ENCODE data around the gene PHOX2B.
"Not testable (repeated sequence)": the region's sequence is repeated elsewhere in the genome, so short reads cannot be mapped to it uniquely, and the experiment has no call there.

The PHOX2B gene

DNA sequence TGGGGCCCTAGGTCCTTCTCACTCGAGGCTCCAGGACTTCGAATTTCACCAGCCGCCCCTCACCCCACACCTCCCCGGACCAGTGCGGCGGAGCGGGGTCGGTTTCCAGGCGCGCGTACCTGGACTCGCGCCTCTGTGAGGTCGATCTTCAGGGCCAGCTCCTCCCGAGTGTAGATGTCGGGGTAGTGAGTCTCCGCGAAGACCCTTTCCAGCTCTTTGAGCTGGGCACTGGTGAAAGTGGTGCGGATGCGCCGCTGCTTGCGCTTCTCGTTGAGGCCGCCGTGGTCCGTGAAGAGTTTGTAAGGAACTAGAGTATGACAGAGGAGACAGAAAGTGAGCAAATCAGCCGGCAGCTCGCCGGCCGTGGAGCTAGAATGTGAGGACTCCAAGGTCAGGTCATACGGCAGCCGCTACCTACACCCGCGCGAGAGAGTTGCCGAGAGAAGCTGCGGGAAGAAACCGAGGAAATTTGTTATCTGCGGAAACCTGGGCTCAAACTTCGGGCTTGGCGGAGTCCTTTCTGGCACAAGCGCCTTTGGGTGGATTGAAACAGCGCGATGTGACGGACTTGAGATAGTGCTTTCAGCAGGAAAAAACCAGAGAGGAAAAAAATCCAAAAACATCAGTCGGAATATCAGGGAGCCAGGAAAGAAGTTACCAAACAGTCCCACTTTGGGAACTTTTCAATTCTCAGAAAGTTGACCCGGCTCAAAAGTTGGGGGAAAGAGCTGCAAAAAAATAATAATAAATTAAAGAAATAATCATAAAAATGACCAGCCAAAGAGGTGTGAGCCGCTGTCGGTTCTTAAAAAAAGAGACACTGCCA is 1.1 kb downstream of the PHOX2B start:
- no peak for DNase-seq

DNA sequence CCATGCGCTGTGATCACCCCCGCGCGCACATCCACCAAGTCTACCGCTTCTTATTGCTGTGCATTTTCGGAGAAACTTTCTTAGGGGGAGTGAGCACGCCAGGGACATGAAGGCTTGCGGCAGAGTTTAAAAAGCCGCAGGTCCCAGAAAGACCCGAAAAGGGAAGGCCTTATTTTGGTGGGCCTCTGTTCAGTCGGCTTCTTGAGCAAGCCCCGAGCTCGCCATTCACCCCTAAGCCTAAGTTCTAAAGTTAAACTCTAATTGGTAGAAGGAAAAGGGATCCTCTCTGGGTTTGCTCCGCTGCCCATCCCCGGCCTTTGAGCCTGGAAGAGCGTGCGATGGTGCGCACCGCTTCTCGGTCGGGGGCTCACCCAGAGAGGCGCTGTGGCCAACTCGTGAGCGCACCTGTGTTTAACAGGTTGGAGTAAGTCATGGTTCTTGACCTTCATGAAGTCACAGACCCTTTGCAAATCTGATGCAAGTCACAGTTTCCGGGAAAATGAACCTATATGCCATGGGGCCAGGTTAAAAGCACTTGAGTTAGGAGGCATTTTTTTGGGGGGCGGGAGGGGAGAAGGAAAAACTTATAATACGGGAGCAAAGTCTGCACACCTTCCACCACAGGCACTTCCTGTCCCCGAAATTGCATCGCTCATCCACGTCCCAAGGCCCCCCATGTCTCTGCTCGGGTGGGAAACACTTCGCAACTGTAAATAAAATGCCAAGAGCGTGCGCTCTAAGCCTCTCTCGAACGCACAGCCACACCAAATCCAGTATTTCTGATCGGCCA is 1.9 kb downstream of the PHOX2B start:
- no peak for DNase-seq

DNA sequence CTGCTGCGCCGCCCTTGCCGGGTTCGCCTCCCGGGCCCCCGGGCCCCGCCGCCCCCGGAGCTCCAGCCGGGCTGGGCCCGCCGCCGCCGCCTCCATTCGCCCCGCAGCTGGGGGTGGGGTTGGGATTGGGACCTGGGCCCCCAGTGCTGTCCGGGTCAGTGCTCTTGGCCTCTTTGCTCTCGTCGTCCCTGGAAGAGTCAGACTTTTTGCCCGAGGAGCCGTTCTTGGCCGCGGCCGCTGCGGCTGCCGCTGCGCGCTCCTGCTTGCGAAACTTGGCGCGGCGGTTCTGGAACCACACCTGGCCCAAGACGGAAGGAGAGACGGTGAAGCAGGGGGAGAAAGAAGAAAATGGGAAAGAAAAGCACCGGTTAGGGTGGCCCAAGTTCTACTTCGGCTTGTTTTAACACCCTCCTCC is 2.5 kb downstream of the PHOX2B start:
- DNase-seq: no peak

DNA sequence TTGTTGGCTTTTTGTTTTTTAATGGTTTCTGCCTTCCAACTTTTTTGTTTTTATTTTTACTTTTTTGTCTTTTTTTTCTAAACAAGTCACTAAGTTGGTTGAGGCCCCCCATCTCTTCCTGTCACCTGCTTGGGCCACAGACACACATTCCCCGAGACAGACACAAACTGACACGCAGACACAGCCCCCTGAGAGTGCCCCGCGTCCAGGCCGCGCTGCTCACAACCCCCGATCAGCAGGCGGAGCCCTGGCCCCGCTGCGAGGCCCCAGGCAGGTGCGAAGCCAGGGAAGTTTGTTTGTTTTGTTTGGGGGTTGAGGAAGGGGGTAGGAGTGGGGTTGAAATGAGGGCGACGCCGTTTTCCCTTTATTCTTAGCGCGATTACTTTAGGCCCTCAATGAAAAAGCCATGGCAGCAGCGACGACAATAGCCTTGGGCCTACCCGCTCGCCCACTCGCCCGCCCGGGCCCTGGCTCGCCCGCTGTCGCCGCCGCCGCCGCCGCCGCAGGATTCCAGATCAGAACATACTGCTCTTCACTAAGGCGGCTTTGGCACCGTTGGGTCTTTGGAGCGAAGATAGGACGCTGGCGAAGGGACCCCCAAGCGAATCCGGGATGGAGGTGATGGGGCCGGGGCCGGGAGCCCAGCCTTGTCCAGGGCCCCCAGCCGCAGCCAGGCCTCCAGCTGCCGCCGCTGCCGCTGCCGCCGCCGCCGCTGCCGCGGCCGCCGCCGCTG is 3.1 kb downstream of the PHOX2B start:
- DNase-seq: no peak

DNA sequence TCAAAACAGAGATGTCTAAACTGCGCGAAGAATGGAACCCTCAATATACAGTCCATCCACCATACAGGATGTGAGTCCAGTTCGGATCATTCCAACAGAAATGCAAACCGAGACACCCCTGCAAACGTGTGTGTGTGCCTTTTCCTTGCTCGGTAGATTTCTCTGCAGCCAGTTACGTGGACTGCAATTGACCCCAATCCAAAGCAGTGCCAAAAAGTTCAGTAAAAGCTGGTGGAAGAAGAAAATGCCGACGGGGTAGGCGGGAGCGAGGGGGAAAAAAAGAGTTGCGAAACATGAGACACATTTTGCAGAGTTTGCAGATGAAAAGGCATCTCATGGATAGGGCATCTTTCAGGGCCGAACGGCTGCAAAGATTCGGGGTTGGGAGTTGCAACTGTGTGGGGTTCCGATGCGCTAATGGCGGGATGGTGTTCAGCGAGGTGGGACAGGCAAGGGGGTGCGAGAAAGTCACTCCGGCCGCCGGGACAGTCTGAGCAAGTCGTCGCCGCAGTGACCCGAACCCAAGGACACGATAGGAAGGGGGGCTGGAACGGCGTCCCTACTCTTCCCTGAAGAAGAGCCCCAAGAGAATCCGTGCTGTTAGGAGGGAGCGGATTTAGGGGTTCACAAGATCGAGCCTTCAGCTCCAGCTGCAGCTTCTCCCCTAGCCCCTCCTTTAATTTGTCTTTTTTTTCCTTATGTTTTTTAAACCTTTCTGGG is 3.8 kb downstream of the PHOX2B start:
- no peak for DNase-seq

DNA sequence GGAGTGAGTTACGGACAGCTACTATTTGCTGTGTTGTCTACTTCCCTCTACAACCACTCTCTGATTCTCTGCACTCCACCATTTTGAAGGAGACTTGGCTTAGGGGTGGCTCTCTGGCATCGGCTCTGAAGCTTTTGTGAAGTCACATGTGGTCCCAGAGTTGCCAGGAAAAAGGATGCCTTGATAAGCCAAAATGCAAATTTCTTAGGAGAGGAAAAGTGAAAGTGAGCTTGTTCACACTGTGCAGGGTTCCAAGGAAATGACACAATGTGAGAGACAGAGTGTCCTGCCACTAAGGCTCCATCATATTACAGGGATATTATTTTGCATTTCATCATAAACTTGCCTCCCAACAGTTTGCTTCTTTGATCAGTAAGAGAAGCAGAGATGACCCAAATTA is 7.2 kb downstream of the PHOX2B start:
- no peak for DNase-seq

DNA sequence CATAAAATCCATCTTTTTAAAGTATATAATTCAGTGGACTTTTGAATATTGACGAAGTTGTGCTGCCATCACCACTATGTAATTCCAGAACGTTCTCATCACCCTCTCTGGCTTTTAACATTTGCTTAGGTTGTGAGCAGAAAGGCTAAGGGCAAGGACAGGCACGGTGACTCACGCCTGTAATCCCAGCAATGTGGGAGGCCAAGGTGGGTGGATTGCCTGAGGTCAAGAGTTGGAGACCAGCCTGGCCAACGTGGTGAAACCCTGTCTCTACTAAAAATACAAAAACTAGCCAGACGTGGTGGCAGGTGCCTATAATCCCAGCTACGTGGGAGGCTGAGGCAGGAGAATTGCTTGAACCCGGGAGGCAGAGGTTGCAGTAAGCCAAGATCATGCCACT is 11.0 kb downstream of the PHOX2B start:
- DNase-seq: not testable (repeated sequence)

DNA sequence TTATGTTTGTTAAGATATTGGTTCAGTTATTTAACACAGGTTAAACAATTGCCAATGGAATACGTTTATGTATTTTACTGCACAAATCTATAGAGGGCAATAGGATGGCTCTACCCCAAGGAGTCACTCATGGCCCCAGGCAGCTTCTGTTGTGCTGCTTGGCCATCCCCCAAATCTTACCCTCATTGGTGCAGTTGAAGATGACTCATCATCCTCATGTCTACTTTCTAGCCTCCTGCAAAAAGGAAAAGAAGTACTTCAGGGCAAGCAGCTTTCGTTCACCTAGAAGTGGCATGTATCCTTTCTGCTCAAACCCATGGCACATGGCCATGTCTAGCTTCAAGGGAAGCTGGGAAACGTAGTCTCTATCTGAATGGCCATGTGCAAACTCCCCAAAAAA is 14.2 kb downstream of the PHOX2B start:
- DNase-seq: no peak

DNA sequence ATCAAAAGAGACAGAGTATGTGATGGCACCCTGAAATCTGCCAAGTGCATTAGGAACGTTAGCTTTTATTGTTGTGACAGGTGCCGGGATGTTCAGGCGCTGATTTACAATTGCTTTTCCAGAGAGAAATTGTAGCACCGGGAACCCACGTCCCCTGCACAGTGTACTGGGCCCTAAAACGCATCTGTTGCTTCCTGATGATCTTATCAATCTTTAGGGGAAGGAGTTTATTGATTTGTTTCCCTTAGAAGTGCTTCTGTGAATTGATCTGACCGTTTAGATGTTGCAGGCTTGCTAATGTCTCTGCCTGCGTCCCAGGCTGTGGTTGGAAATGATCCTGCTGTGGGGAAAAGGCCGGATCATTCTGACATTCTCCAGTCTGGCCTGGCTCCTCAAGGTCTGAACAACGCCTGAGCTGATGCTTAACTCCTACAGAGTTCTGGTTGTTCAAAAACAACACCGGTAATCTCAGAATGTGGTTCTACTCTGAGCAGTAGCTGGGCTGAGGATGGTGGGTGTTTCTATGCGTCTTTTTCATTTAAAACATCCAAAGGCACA is 16.9 kb downstream of the PHOX2B start:
- DNase-seq: no peak

DNA sequence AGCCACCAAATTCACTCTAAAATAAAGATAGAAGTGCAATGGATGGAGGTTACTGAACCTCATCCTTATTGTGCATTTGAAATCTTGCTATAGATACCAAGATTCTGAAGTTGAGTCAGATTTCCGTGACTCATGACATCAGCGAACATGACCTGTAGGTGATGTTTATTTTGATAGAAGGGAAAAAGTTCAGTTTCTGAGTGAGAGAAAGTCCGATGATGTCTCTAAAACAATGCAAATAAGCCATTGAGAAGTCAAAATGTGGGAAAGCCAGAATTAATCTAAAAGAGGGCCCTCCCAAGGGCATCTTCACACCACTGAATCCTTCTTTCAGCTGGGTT is 20.0 kb downstream of the PHOX2B start:
- no peak for DNase-seq

DNA sequence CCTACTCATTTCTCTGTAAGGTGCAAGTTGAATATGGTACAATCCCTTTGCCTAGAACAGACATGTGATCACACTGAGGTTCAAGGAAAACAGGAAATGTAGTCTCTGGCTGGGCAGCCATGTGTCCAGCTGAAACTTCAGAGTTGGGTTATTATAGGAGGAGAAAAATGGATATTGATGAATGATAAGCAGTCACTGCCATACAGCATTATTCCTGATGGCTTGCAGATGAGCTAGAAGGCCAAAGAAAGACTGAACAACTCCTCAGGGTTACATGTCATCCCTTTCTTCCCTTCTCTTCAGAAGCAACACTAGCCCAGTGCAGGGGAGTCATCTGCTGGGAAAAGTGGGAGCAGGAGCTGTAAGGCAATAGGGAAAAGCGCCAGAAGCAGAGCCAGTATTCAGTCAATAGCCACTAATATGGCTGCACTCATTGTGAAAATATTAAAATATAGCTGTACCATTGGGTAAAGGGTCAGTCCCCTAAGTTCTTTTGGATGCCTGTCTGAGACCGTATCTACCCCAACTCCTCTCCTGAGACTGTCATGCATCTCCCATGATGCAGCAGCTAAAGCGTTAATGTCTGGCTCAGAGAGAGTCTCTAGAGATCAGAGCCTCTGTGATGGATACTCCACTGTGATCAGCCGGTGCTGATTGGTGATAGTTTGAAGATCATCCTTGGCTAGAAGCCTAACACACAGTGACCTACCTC is 20.5 kb downstream of the PHOX2B start:
- DNase-seq: no peak

DNA sequence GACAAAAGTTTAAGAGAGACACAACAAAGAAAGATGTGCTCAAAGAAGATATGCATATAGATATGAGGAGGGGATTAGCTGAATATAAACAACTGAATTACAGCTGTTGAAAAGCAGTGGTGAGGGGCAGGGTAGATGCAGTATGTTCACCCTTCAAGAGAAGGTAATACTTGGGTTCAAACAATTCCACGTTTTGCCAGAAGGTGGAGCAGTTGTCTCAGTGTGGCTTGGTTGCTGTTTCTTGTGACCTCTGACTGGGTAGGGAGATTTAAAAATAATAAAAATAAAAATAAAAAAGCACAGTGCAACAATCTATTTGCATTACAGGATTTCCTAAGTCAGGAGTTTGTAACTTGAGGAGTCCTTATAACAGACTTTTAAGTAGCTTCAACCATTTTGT is 23.3 kb downstream of the PHOX2B start:
- no peak for DNase-seq

DNA sequence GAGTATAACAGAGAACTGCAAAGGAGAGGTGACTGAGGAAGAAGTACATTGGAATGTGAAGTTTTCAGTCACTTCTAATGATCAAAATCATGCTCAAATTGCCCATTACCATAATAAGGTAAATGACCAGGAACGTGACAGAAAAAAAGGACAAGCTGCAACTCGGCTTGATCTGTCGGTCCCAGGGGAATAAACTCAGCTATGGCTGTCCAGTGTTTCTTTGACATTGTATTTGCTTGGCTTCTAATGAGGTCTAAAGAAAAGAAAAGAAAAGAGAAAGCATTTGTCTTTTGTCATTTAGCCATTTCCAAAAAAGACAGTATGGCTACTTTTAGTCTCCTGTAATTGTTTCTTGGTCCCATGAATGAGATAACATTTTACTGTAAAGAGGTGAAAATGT is 25.2 kb downstream of the PHOX2B start:
- DNase-seq: no peak

DNA sequence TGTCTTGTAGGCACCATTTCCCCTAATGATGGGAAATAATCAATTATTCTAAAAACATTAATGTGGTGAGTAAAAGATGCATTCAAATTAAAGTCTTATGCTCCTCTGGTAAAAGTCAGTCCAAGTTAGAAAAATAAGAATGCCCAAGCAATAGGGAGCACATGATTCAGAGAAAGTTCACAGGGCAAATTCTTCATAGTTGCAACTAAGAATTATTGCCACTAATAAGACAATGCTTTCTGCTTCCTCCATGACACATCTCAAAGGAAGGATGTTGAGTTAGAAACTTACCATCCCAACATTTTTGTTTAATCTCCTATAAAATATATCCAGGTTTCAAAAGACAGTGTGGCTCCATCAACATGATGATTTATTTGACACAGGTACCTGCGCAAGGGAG is 26.3 kb downstream of the PHOX2B start:
- DNase-seq: no peak

DNA sequence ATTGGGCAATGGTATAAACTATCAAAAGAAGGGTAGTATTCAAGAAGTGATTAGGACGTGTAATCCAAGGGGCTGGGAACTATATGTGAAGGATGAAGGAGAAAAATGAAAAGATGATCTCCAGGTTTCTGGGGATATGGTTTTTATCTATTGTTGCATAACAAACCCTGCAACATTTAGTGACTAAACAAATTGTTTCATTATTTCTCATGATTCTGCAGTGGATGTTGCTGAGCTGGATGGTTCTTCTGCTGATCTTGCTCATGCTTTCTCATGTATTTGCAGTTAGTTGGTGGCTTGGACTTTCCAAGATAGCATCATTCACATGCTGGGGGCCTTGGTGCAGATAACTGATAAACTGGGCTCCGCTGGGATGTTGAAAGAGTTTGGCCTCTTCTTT is 29.1 kb downstream of the PHOX2B start:
- DNase-seq: no peak

DNA sequence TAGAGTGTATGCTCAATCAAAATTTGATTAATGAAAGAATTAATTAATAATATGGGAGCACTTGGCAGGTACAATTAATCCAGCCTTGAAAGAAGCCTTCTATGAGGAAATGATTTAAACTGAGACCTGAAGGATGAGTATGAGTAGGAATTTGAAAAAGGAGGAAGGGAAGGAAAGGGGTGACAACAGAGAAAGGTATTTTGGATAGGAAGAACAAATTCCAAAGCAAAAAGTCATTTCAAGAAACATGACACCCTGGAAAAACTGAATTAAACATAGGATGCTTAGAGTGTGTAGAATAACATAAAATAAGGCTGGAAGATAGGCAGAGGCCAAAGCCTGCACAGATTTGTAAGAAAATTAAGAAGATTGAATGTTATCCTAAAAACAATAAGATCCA is 29.6 kb downstream of the PHOX2B start:
- DNase-seq: no peak

DNA sequence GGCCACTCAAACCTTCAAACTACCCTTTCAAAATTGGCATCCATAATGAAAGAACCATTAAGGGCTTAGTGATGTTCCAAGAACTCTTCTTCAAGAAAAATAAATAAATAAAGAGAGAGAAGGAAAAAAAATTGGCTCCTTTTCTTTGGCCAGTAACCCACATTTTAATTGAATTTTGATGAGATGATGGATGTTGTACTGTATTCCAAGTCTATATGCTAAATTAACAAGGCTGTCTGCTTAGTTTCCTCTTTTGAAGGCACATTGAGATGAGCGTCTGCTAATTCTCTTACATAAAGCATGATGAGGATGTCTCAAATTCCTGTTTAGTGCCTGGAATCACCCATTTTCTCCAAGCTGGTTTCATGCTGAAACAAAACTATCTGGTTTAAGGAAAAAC is 33.4 kb downstream of the PHOX2B start:
- no peak for DNase-seq

DNA sequence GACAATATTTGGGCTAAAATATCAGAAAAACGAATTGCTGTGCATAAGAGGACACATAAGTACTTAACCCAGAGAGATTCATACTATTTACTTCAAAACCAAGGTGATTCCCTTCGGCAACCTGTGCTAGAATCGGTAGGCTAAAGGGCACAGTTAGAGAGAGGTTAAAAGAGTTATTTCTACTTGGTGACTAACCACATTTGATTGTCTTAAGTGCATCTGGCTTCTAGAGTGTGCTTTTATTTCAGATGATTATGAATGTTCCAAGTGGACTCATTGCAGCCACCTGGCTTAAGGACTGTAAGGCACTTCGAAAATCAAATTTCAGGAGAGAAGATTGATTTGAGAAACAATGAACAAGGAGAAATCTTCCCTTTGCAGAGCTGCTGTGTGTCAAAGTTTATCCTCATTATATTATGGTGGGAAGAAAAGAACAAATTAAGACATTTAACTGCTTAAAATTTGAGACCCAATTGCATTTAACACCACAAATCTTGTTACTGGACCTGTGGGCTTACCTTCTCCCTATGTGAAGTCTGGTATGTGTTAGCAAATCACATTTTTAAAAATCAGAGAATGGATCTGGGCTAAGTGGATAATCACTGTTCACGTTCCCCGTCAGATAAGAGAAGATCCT is 34.0 kb downstream of the PHOX2B start:
- no peak for DNase-seq

DNA sequence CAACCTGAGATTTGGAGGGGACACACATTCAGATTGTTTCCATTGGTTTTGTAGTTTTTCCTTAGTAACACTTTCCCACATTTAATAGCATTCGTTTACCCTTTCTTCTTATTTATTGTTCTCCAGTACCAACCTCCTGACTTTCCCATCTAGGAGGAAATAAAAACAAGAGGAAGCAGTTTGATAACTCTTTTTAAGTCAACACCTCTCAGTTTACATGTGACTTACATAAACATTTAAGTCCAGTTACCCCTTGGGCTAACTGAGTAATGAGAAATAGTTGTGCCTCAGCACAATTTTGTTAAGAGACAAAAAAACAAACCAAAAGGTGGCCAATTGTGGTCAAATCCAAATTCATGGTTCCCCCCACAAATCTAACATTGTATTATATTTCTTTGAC is 34.8 kb downstream of the PHOX2B start:
- DNase-seq: no peak

DNA sequence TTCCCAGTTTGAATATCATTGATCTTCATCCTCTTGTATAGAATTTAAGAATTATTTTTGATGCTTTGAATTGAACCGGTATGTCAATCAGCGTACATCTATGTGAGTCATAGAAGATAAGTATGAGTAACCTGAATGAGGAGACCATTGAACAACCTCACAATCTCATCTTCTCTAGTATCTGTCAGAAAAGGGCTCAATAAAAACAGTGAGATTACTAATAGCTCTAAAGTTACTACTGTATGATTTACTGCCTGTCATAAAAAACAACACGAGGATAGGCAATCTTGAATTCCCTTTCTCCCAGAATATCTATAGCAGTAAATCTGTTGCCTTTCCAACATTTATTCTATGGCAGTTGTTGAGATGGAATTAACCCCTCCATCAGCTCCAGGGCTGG is 36.1 kb downstream of the PHOX2B start:
- no peak for DNase-seq

DNA sequence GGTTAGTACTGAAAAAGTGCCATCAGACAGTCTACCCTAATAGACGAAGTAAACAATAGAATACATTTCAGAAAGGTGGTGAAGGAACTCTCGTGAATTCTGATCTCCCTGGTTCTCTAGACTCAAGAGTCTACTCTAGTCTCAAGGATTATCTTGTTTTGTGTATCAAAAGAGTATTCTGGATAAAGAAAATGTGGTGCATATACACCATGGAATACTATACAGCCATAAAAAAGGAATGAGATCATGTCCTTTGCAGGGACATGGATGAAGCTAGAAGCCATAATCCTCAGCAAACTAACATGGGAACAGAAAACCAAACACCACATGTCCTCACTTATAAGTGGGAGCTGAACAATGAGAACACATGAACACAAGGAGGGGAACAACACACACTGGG is 36.9 kb downstream of the PHOX2B start:
- not testable (repeated sequence) for DNase-seq

Measured in CD4-positive, alpha-beta T cell treated with Interferon gamma for 1 hour (primary cell).